GM18868 (cell line): Measurements from ENCODE around the gene MYBPC3.

ENCODE experiments used
- ATAC-seq: cut with Tn5 transposase; IDR thresholded peaks from one replicate; pipeline ENCODE4 v1.9.1; 2021; ENCODE audit warnings: mild to moderate bottlenecking, moderate library complexity; ENCODE audit not compliant: unreplicated experiment

Gene MYBPC3

GRCh38 chr11:47387944-47388696 lies 35.6 kb upstream of the MYBPC3 start:
- no peak for ATAC-seq

GRCh38 chr11:47384498-47384897 lies 32.0 kb upstream of the MYBPC3 start:
- ATAC-seq, result no peak

GRCh38 chr11:47383071-47383470 lies 30.6 kb upstream of the MYBPC3 start:
- no peak for ATAC-seq

- ATAC-seq, result no peak
Measured at GRCh38 chr11:47380078-47380477, 27.6 kb upstream of the MYBPC3 start.

GRCh38 chr11:47379317-47379716 lies 26.8 kb upstream of the MYBPC3 start:
- ATAC-seq, result no peak

GRCh38 chr11:47378836-47379170 lies 26.3 kb upstream of the MYBPC3 start:
- no peak for ATAC-seq

- peak; percentile 82 for ATAC-seq
Measured at GRCh38 chr11:47378010-47378835, 25.7 kb upstream of the MYBPC3 start, which contains the start of gene SPI1. Gene SPI1 (minus strand): TSS chr11:47378547. CDS start chr11:47378353, 194 bp downstream.

- ATAC-seq, result no peak
Measured at GRCh38 chr11:47377571-47378009, 25.1 kb upstream of the MYBPC3 start.

- ATAC-seq, result peak; percentile 30
Measured at GRCh38 chr11:47376525-47377371, 24.2 kb upstream of the MYBPC3 start.

- no peak for ATAC-seq
Measured at GRCh38 chr11:47376107-47376524, 23.6 kb upstream of the MYBPC3 start.

GRCh38 chr11:47375546-47376085 lies 23.1 kb upstream of the MYBPC3 start:
- ATAC-seq, result no peak

GRCh38 chr11:47375020-47375419 lies 22.5 kb upstream of the MYBPC3 start:
- no peak for ATAC-seq

- no peak for ATAC-seq
Measured at GRCh38 chr11:47374720-47375019, 22.2 kb upstream of the MYBPC3 start.

GRCh38 chr11:47373876-47374719 lies 21.6 kb upstream of the MYBPC3 start:
- ATAC-seq, result peak; percentile 35

GRCh38 chr11:47372422-47372821 lies 19.9 kb upstream of the MYBPC3 start:
- no peak for ATAC-seq

- no peak for ATAC-seq
Measured at GRCh38 chr11:47369676-47370075, 17.2 kb upstream of the MYBPC3 start.

GRCh38 chr11:47366020-47366490 lies 13.6 kb upstream of the MYBPC3 start:
- no peak for ATAC-seq

- no peak for ATAC-seq
Measured at GRCh38 chr11:47361419-47361818, 8.9 kb upstream of the MYBPC3 start.

GRCh38 chr11:47360341-47360740 lies 7.8 kb upstream of the MYBPC3 start:
- no peak for ATAC-seq

- ATAC-seq, result no peak
Measured at GRCh38 chr11:47359586-47359985, 7.1 kb upstream of the MYBPC3 start.
